Progenitor cell of endocrine pancreas (in vitro differentiated cells): ENCODE data around the gene P2RY6. TPM values are rescaled to one million over a fixed set of nuclear protein-coding genes. Genes with fewer than 3 reads are reported as not detected.

ENCODE experiments used
- DNase-seq: peaks from one replicate; pipeline ENCODE4 v3.0.0; 2021; ENCODE audit warnings: low spot score; ENCODE audit not compliant: unreplicated experiment
- H3K27ac Mint-ChIP-seq: 2 replicates; pipeline ENCODE4 v1.8.0; 2021; ENCODE audit warnings: mild to moderate bottlenecking, moderate library complexity, mixed read lengths
- H3K27me3 Mint-ChIP-seq: 2 replicates; pipeline ENCODE4 v1.8.0; 2021; ENCODE audit warnings: mixed read lengths
- H3K36me3 Mint-ChIP-seq: 2 replicates; pipeline ENCODE4 v1.8.0; 2022; ENCODE audit warnings: mixed read lengths; ENCODE audit not compliant: insufficient read depth
- H3K4me1 Mint-ChIP-seq: 2 replicates; pipeline ENCODE4 v1.8.0; 2021; ENCODE audit warnings: low read depth, mixed read lengths
- H3K4me3 Mint-ChIP-seq: 2 replicates; pipeline ENCODE4 v1.8.0; 2021; ENCODE audit warnings: low read depth, mild to moderate bottlenecking, moderate library complexity, mixed read lengths
- H3K9me3 Mint-ChIP-seq: 2 replicates; pipeline ENCODE4 v1.8.0; 2021; ENCODE audit warnings: low read depth, mixed read lengths
- CTCF ChIP-seq: fragments of 200-600 bp; sonication (generic); IDR thresholded peaks from one replicate; pipeline ENCODE4 v1.5.0; 2021; ENCODE audit warnings: antibody characterized with exemption, mild to moderate bottlenecking; ENCODE audit not compliant: unreplicated experiment
- total RNA-seq: library from RNA; stranded (reverse); gene quantifications from 2 replicates; pipeline ENCODE4 v1.2.1, GENCODE V29; 2021

P2RY6 gene
- total RNA-seq, 1 donor from 2014 or later, result 0.14 TPM

- DNase-seq, result no peak
- H3K4me3 Mint-ChIP-seq, result no peak overlapping the region
- H3K4me1 Mint-ChIP-seq, result no peaks in the 10 kb centered on the region
- no peaks in the 10 kb centered on the region for H3K36me3 Mint-ChIP-seq
- H3K27me3 Mint-ChIP-seq, result peaks cover 16% of the 10 kb centered on the region
- no peak overlapping the region for H3K27ac Mint-ChIP-seq
- no peaks in the 10 kb centered on the region for H3K9me3 Mint-ChIP-seq
- no peak for TF ChIP-seq CTCF
These were observed 13.8 kb upstream of the P2RY6 start for GRCh38 chr11:73258104-73259035.

GRCh38 chr11:73259406-73260126 is 12.6 kb upstream of the P2RY6 start:
- peaks cover 20% of the 10 kb centered on the region for H3K27me3 Mint-ChIP-seq
- no peaks in the 10 kb centered on the region for H3K36me3 Mint-ChIP-seq
- DNase-seq, result no peak
- TF ChIP-seq CTCF, result no peak
- no peak overlapping the region for H3K4me3 Mint-ChIP-seq
- H3K27ac Mint-ChIP-seq, result no peak overlapping the region
- H3K4me1 Mint-ChIP-seq, result no peaks in the 10 kb centered on the region
- H3K9me3 Mint-ChIP-seq, result no peaks in the 10 kb centered on the region

- Mint-ChIP-seq H3K36me3 (no peaks in the 10 kb centered on the region), H3K4me3 (no peak overlapping the region), H3K27ac (no peak overlapping the region), H3K27me3 (peaks cover 25% of the 10 kb centered on the region), H3K9me3 (no peaks in the 10 kb centered on the region), H3K4me1 (no peaks in the 10 kb centered on the region)
- no peak for TF ChIP-seq CTCF
- DNase-seq, result no peak
These were observed 12.0 kb upstream of the P2RY6 start for GRCh38 chr11:73260127-73260457.

GRCh38 chr11:73262851-73263495 is 9.2 kb upstream of the P2RY6 start:
- Mint-ChIP-seq H3K27me3 (peaks cover 53% of the 10 kb centered on the region), H3K4me3 (no peak overlapping the region), H3K36me3 (no peaks in the 10 kb centered on the region), H3K9me3 (no peaks in the 10 kb centered on the region), H3K4me1 (no peaks in the 10 kb centered on the region), H3K27ac (no peak overlapping the region)
- TF ChIP-seq CTCF, result no peak
- DNase-seq, result no peak

DNA sequence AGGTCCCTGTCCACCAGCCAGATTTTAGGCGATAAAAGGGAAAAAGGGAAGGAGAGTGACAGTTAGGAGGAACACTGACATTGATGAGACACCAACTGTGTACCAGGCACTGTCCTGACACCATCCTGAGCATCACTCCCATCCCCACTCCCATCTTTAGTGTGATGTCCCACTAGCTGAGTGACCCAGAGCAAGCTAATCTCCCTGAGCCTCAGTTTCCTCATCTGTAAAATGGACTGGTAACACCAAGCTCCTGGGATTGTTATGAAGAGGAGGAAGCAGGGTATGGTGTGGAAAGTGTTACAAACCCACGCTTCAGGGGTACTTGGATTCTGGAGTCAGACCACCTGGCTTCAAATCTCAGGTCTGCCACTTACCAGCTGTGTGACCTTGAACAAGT is 8.5 kb upstream of the P2RY6 start:
- no peak for DNase-seq
- no peak for TF ChIP-seq CTCF
- H3K4me1 Mint-ChIP-seq, result no peaks in the 10 kb centered on the region
- H3K4me3 Mint-ChIP-seq, result no peak overlapping the region
- no peak overlapping the region for H3K27ac Mint-ChIP-seq
- H3K9me3 Mint-ChIP-seq, result no peaks in the 10 kb centered on the region
- H3K27me3 Mint-ChIP-seq, result peaks cover 57% of the 10 kb centered on the region
- H3K36me3 Mint-ChIP-seq, result no peaks in the 10 kb centered on the region
